ENCODE measurements around the gene ARHGAP28.

DNA sequence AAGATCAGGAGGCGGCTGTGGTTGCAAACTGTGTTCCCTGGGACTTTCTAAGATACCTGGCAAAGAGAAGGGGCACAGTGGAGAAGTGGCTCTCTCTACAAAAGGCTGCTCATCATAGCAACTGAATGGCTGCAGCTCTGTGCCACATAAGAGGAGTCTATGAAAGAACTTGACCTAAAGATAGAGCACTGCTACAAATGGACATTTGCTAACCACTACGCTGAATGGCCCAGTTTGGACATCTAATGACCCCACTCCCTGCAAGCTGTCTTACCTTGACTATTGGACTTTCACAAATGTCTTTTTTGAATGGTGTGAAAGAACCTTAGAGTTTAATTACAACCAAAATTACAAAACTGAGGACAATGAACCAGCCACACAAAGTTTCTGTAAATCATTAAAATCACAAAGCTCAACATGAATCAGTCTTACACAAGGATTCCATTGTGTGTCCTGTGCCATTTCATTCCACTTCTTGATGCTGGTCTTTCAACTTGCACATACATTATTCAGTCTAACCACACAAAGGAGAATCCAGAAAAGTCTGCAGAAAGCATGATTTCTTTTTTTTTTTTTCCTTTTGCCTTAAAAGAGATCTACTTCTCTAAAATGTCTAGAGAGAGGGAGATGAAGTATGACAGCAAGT is 234.1 kb downstream of the ARHGAP28 start:
- TF ChIP-seq, protein P1, sequence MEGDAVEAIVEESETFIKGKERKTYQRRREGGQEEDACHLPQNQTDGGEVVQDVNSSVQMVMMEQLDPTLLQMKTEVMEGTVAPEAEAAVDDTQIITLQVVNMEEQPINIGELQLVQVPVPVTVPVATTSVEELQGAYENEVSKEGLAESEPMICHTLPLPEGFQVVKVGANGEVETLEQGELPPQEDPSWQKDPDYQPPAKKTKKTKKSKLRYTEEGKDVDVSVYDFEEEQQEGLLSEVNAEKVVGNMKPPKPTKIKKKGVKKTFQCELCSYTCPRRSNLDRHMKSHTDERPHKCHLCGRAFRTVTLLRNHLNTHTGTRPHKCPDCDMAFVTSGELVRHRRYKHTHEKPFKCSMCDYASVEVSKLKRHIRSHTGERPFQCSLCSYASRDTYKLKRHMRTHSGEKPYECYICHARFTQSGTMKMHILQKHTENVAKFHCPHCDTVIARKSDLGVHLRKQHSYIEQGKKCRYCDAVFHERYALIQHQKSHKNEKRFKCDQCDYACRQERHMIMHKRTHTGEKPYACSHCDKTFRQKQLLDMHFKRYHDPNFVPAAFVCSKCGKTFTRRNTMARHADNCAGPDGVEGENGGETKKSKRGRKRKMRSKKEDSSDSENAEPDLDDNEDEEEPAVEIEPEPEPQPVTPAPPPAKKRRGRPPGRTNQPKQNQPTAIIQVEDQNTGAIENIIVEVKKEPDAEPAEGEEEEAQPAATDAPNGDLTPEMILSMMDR (IDR thresholded peaks at IDR 0.05): no peak
- no peak for TF ChIP-seq POLR2A (IDR thresholded peaks at IDR 0.05)

Measured in upper lobe of left lung (tissue), 4 donors.